SW480 (cell line): ENCODE measurements around the gene SCFD2.
"Not testable (repeated sequence)": the region's sequence is repeated elsewhere in the genome, so short reads cannot be mapped to it uniquely, and the experiment has no call there.

Experiments used
- DNase-seq: peaks from one replicate; pipeline ENCODE4 v3.0.0-alpha.2; 2016; ENCODE audit warnings: low spot score

SCFD2 gene

GRCh38 chr4:53346392-53346791 lies 19.5 kb downstream of the SCFD2 start:
- not testable (repeated sequence) for DNase-seq

DNA sequence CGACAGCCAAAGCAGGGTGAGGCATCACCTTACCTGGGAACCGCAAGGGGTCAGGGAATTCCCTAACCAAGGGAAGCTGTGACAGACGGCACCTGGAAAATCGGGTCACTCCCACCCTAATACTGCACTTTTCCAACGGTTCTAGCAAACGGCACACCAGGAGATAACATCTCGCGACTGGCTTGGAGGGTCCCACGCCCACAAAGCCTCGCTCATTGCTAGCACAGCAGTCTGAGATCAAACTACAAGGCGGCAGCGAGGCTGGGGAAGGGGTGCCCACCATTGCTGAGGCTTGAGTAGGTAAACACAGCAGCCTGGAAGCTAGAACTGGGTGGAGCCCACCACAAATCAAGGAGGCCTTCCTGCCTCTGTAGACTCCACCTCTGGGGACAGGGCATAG lies 25.7 kb downstream of the SCFD2 start:
- not testable (repeated sequence) for DNase-seq

DNA sequence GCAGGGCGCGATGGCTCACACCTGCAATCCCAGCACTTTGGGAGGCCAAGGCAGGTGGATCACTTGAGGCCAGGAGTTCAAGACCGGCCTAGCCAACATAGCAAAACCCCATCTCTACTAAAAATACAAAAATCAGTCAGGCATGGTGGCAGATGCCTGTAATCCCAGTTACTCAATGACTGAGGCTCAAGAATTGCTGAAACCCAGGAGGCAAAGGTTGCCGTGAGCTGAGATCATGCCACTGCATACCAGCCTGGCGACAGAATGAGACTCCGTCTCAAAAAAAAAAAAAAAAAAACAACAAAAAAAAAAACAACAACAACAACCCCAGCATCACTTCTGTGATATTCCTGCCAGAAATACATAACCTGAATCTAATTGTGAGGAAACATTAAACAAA lies 30.9 kb downstream of the SCFD2 start:
- DNase-seq: not testable (repeated sequence)

DNA sequence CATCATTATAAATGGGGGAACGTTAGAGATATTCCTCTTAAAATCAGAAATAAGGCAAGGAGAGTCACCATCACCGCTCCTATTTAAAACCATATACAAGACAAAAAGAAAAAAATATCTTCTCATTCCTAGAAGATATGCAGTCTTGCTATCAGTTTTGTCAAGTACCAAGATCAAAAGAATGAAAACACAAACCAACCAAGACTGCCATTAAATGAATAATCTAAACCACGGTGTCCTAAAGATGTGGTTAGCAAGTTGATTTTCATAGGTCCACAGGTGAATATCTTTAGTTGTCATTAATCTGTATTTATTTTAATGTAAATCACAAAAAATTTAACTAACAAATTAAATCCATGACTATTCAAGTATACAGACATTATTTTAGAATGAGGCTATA lies 39.3 kb downstream of the SCFD2 start:
- DNase-seq: no peak

GRCh38 chr4:53322696-53323095 lies 43.2 kb downstream of the SCFD2 start:
- DNase-seq: no peak

GRCh38 chr4:53321984-53322289 lies 43.9 kb downstream of the SCFD2 start:
- DNase-seq: no peak

DNA sequence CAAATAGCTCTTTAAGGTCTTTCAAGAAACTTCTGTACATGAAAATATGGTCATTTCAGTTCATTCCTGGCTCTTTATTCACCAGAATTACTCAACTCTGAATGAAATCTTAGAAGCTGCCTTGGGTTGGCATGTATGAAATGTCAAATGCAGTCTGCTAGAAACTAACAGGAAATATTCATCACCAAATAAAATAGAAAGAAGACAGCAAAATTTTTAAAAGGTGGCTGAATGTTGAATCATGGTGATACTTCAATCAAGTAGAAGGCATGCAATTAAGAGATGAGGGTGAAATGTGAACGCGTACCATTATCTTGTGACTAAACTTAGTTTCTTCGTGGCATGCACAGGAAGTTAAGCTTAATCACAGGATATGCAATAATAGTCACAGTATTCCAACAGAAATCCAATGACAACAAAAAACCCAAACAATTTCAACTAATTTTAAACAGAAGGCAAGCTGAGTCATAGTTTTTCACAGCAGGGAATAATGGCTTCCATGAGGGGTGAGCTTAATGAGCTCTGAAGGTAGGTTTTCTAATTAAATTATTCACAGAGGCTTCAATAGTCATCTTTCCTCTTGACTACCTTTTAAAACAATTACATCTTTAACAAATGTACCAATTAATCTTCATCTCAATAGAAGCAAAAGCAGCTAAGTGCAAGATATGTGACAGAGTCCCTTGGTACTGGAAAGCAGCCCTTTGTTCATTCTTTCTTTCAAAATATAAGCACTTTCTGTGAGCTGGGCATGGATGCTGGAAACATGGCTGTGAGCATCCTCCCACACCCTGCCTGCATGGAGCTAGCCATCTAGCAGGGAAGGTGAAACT lies 44.5 kb downstream of the SCFD2 start:
- DNase-seq: no peak

GRCh38 chr4:53315300-53315699 lies 50.6 kb downstream of the SCFD2 start:
- no peak for DNase-seq

GRCh38 chr4:53314252-53314651 lies 51.6 kb downstream of the SCFD2 start:
- no peak for DNase-seq

DNA sequence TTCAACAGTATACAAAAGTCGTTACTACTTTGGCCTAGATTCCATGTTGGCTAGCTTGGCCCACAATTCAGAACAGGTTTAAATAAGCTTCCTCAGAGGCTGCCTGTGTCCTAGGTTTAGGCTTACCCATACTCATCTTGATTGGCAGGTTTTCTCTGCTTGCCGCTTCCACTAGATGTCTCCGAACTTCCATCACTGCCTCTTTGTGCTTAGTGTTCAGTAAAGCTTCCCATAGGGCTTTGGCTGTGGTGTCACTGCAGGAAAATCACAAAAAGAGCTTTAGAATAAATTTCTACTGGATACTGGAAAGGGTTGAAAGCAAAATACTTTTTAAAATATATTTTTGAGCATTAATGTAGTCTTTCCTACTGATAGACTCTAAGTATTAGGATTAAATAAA lies 52.4 kb downstream of the SCFD2 start:
- DNase-seq: peak; percentile 17

DNA sequence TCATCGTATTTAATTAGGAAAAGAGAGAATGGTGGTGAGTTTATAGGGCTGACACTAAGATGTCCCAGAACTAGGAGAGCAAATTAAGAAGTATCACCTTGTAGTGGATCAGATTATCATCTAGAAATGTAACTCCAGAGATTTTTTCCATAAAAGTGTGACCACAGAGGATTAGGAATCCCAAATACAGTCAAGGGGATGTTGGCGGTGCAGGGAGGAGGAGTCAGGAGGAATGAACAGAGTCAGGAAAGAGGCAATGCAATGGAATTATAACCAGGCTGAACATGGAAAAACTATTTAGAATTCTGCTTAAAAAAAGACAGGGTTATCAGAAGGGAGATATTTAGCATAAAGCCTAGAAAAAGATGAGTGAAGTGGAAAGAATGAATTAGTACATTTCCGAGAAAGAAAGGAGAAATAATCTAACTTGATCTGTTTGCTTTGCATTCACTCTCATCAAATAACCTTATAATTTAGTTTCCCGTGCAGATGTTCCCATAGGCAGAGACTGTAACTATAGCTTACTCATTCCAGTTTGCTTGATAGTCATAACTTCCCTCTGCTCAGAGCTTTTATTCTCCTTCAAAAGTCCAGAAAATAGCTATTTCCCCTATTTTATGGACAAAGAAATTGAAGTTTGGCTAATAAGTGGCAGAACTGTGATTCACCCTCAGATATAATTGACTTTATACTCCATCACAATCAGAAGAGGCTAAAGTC lies 56.4 kb downstream of the SCFD2 start:
- DNase-seq: no peak

GRCh38 chr4:53307819-53308780 lies 57.8 kb downstream of the SCFD2 start:
- no peak for DNase-seq

DNA sequence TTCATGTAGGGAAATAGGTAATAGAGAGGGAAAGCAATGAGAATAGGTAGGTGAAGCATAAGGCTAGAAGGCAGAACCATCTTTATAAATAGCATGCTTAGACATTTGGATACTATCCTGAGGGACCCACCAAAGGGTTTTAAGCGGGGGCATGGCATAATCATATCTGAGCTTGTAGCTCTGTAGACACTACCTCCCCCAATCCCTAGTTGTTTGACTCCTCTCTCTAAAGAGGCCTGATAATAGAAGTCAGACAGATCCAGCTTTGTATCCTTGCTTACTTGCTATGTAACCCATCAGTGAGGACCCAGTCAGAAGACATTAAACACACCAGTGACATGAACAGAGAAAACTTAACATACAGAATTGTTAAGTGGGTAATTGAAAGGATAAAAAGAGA lies 58.7 kb downstream of the SCFD2 start:
- DNase-seq: no peak

DNA sequence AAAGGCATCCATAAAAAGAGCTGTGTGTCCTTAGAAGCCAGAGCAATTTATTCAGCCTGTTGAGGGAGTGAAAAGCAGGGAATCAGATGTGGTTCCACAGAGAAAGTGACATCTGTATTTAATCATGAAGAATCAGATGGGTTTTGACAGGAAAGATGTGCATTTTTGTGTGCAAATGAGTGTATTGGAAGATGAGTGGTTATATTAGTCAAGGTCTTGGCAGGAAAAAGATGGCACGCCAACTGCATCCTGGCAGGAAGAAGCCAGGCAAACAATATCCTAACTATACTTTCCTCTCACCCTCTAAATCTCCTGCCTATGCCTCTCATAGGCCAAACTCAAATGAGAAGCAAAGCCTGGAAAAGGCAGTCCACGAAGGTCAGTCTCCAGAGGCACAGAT lies 59.1 kb downstream of the SCFD2 start:
- no peak for DNase-seq

GRCh38 chr4:53292209-53292608 lies 73.7 kb downstream of the SCFD2 start:
- DNase-seq: not testable (repeated sequence)

- DNase-seq: no peak
These were observed 84.4 kb downstream of the SCFD2 start for GRCh38 chr4:53281438-53281837.

DNA sequence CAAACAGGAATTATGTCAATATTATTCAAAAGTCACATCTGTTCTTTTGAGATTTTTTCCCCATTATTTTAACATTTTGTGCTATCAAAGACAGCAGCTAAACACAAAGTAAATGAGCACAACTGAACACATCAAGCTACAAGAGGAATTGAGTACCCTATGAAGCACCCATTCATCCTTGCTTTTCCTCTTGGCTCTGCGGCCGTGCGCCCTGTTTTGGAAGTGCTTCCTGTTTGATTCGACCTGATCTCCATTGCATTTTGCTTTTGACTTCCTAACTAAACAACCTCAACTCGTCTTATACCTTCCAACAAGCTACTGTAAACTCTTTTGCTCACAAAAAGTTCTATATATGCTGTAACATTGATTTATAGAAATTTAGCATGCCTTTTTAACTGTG lies 85.0 kb downstream of the SCFD2 start:
- DNase-seq: no peak

DNA sequence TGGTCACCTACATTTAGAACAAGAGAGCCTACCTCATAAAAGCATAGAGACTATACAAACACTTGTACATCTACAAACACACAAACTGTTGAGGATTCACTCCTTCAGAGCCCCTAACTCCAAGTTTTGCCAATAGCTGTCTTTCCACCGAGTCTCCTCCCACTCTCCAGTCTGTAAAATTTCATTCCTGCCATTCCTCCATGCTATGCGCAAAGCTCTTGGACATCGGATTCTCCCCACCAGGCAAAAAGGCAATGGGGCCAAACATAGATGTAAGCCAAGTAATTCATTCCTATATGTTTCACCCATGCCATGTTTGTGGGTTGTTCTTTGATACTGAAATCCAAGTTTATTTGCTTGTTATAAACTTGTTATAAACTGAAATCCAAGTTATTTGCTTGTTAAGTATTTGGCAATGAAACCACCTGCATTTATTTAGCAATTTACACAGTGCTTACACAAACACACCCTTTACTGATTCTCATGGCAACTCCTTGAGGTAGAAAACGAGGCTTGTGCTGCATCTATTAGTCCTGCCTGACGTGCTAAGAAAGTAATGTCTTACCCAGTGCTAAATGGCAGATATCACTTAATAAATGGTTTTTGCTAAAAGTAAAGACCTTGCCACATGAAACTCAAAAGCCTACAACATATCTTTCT lies 91.1 kb downstream of the SCFD2 start:
- DNase-seq: no peak

DNA sequence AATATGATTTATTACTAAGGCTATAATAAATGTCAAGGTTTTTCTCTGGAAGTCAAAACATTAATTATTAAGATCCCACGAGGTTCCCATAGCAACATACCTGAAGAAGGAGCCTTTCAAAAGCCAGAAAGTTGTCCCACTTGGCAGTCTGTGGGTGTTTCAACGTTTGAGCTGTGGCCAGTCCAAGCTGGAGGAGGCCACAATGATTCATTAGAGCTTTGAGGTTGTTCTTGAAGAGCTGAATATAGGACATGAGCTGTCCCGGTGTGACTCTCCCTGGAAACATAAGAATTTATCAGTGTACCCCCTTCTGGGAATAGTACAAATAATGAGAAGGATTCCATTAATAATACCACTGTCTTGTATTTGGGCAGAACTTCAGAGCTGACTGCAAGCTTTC lies 92.1 kb downstream of the SCFD2 start:
- no peak for DNase-seq

DNA sequence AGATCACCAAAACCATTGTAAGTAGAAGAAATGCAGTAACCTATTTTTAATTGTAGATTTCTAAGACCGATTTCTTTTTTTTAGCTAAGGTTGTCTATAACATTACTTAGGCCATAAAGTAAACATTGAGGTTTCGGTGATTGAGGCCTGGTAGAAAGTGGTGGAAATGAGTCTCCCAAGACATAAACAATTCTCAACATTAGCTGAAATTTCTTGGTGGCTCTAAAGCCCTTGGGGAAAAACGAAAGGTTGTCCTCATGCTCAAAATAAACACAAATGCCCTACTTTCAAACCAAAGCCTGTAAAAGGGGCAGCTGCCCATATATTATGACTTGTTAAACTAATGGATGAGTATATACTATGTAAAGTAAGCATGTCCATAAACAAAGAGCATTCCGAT lies 98.8 kb downstream of the SCFD2 start:
- DNase-seq: no peak

- not testable (repeated sequence) for DNase-seq
These were observed 109.9 kb downstream of the SCFD2 start for GRCh38 chr4:53255986-53256385.

GRCh38 chr4:53240573-53240972 lies 125.3 kb downstream of the SCFD2 start:
- no peak for DNase-seq
